ENCODE results near the gene EIF5B. TPM values are rescaled to one million over a fixed set of nuclear protein-coding genes. Genes with fewer than 3 reads are reported as not detected.
A peak's percentile ranks its signal among the peaks of the same experiment; 100 is the strongest.
"Not testable (repeated sequence)": the region's sequence is repeated elsewhere in the genome, so short reads cannot be mapped to it uniquely, and the experiment has no call there.

EIF5B gene
- total RNA-seq (2022) = 71.5 and 79.5 TPM in 2 replicates
- percentile 93 among the genes with signal in this experiment for Bru-seq, nascent RNA
- percentile 93 among the genes with signal in this experiment for BruChase-seq, experiment 1, labeled RNA remaining after a 2-hour chase
- percentile 97 among the genes with signal in this experiment for BruChase-seq, experiment 2, labeled RNA remaining after a 6-hour chase
- long read RNA-seq, full-length matches to known transcripts = 34 of 151 reads
- long read RNA-seq, partial matches to known transcripts = 109 of 151 reads
- long read RNA-seq, other reads (novel, unspliced or antisense) = 8 of 151 reads

- intact Hi-C loops (cut with micrococcal nuclease; ENCODE audit: unreplicated experiment) = loop anchor here (1.0 to 10.0 kb wide), 3 partner anchors 153 to 253 kb away; partner anchors contain the start of genes C2orf15 and REV1
- CTCF ChIA-PET = interaction anchor here (0.6 to 1.5 kb wide), 6 partner anchors 28 to 889 kb away, joined by 3 to 10 read pairs (median 4); partner anchors contain the start of gene C2orf15
- no peaks in the 10 kb centered on the region for H3K4me1 Mint-ChIP-seq (ENCODE audit: low read depth, unreplicated experiment)
- no peak within 1 kb of the TSS for H3K27ac Mint-ChIP-seq (ENCODE audit: unreplicated experiment)
- BruUV-seq (replicated peaks) = no TSS peak
- H3K9me3 ChIP-seq = no peaks in the 10 kb centered on the region
- no peaks in the 10 kb centered on the region for H3K9me3 Mint-ChIP-seq (ENCODE audit: unreplicated experiment)
- no peak within 1 kb of the TSS for H3K4me3 Mint-ChIP-seq (ENCODE audit: unreplicated experiment)
- peaks cover 9% of the 10 kb centered on the region for H3K36me3 Mint-ChIP-seq (ENCODE audit: insufficient read depth, unreplicated experiment)
- H3K4me1 ChIP-seq = peaks cover 24% of the 10 kb centered on the region
- H3K36me3 ChIP-seq (ENCODE audit: control insufficient read depth, insufficient read depth, low read length) = no peaks in the 10 kb centered on the region; the same call in 1 of the 2 replicates
- peak within 1 kb of the TSS; percentile 94 for H3K4me3 ChIP-seq (ENCODE audit: low read depth, low read length)
- peak; percentile 54 to 80 for TF ChIP-seq CTCF (IDR thresholded peaks at IDR 0.05; ENCODE audit: insufficient read depth in 1 of 2, low read depth in 1 of 2, low read length in 1 of 2, severe bottlenecking in 1 of 2, unreplicated experiment in 1 of 2)
- no peaks in the 10 kb centered on the region for H3K27me3 ChIP-seq (replicated peaks; ENCODE audit: control insufficient read depth, insufficient read depth, low read length)
- DNase-seq = peak; percentile 96 to 97
- POLR2A ChIA-PET = interaction anchor here (0.5 to 2.1 kb wide), 10 partner anchors 19 to 267 kb away, joined by 3 to 13 read pairs (median 3); partner anchors contain the start of genes LIPT1 and TSGA10
- H3K27me3 Mint-ChIP-seq (ENCODE audit: insufficient read depth, unreplicated experiment) = no peaks in the 10 kb centered on the region
Observed at GRCh38 chr2:99337113-99338028, at the start of gene EIF5B. EIF5B (plus strand) TSS chr2:99337389; CDS start chr2:99337555, 166 bp downstream.

- Mint-ChIP-seq H3K4me3 (ENCODE audit: unreplicated experiment) (no peak overlapping the region), H3K27me3 (ENCODE audit: insufficient read depth, unreplicated experiment) (no peaks in the 10 kb centered on the region), H3K4me1 (ENCODE audit: low read depth, unreplicated experiment) (no peaks in the 10 kb centered on the region), H3K27ac (ENCODE audit: unreplicated experiment) (no peak overlapping the region), H3K36me3 (ENCODE audit: insufficient read depth, unreplicated experiment) (no peaks in the 10 kb centered on the region), H3K9me3 (ENCODE audit: unreplicated experiment) (no peaks in the 10 kb centered on the region)
- no peak overlapping the region for H3K4me3 ChIP-seq (ENCODE audit: low read depth, low read length)
- CTCF ChIA-PET = no interaction called here
- DNase-seq = no peak
- POLR2A ChIA-PET = no interaction called here
- no peaks in the 10 kb centered on the region for H3K36me3 ChIP-seq (ENCODE audit: control insufficient read depth, insufficient read depth, low read length)
- peaks cover 4% of the 10 kb centered on the region; the same call in 1 of the 2 replicates for H3K4me1 ChIP-seq
- no peak for TF ChIP-seq CTCF (IDR thresholded peaks at IDR 0.05; ENCODE audit: insufficient read depth in 1 of 2, low read depth in 1 of 2, low read length in 1 of 2, severe bottlenecking in 1 of 2, unreplicated experiment in 1 of 2)
- H3K9me3 ChIP-seq = no peaks in the 10 kb centered on the region
- H3K27me3 ChIP-seq (replicated peaks; ENCODE audit: control insufficient read depth, insufficient read depth, low read length) = no peaks in the 10 kb centered on the region
- intact Hi-C loops (cut with micrococcal nuclease; ENCODE audit: unreplicated experiment) = no loop called here
- no TSS peak for BruUV-seq (replicated peaks)
Observed at GRCh38 chr2:99297994-99298393, 39.2 kb upstream of the EIF5B start.

GRCh38 chr2:99299580-99299979 is 37.6 kb upstream of the EIF5B start:
- no peak overlapping the region for H3K4me3 ChIP-seq (ENCODE audit: low read depth, low read length)
- DNase-seq = no peak
- H3K36me3 ChIP-seq (ENCODE audit: control insufficient read depth, insufficient read depth, low read length) = no peaks in the 10 kb centered on the region
- Mint-ChIP-seq H3K36me3 (ENCODE audit: insufficient read depth, unreplicated experiment) (no peaks in the 10 kb centered on the region), H3K4me1 (ENCODE audit: low read depth, unreplicated experiment) (no peaks in the 10 kb centered on the region), H3K27ac (ENCODE audit: unreplicated experiment) (no peak overlapping the region), H3K9me3 (ENCODE audit: unreplicated experiment) (no peaks in the 10 kb centered on the region), H3K4me3 (ENCODE audit: unreplicated experiment) (no peak overlapping the region), H3K27me3 (ENCODE audit: insufficient read depth, unreplicated experiment) (no peaks in the 10 kb centered on the region)
- no peaks in the 10 kb centered on the region for H3K9me3 ChIP-seq
- H3K4me1 ChIP-seq = no peaks in the 10 kb centered on the region
- H3K27me3 ChIP-seq (replicated peaks; ENCODE audit: control insufficient read depth, insufficient read depth, low read length) = no peaks in the 10 kb centered on the region
- ChIA-PET CTCF (no interaction called here), POLR2A (no interaction called here)
- no TSS peak for BruUV-seq (replicated peaks)
- intact Hi-C loops (cut with micrococcal nuclease; ENCODE audit: unreplicated experiment) = no loop called here
- no peak for TF ChIP-seq CTCF (IDR thresholded peaks at IDR 0.05; ENCODE audit: insufficient read depth in 1 of 2, low read depth in 1 of 2, low read length in 1 of 2, severe bottlenecking in 1 of 2, unreplicated experiment in 1 of 2)

- CTCF ChIA-PET; H3K4me3 ChIP-seq (ENCODE audit: low read depth, low read length); H3K9me3 Mint-ChIP-seq (ENCODE audit: unreplicated experiment); H3K4me1 Mint-ChIP-seq (ENCODE audit: low read depth, unreplicated experiment); H3K36me3 Mint-ChIP-seq (ENCODE audit: insufficient read depth, unreplicated experiment); DNase-seq; H3K27ac Mint-ChIP-seq (ENCODE audit: unreplicated experiment); H3K27me3 Mint-ChIP-seq (ENCODE audit: insufficient read depth, unreplicated experiment); H3K36me3 ChIP-seq (ENCODE audit: control insufficient read depth, insufficient read depth, low read length); H3K9me3 ChIP-seq; H3K4me1 ChIP-seq; H3K4me3 Mint-ChIP-seq (ENCODE audit: unreplicated experiment); POLR2A ChIA-PET; intact Hi-C loops (cut with micrococcal nuclease; ENCODE audit: unreplicated experiment); H3K27me3 ChIP-seq (replicated peaks; ENCODE audit: control insufficient read depth, insufficient read depth, low read length); BruUV-seq (replicated peaks): not testable (repeated sequence)
Observed at GRCh38 chr2:99301097-99301496, 36.1 kb upstream of the EIF5B start, which contains the start of gene LYG1. LYG1 (minus strand) TSS chr2:99301197; CDS start chr2:99295670, 5,527 bp downstream.

Measured in Caco-2 (cell line).